ENCODE results near the gene LLPH. TPM values are rescaled to one million over a fixed set of nuclear protein-coding genes. Genes with fewer than 3 reads are reported as not detected.

The LLPH gene
- total RNA-seq, 1 experiment from 2014 or later: 32.3 TPM

- H3K4me3 Mint-ChIP-seq (ENCODE audit: unreplicated experiment): no peak overlapping the region
- H3K27me3 Mint-ChIP-seq (ENCODE audit: insufficient read depth, unreplicated experiment): no peaks in the 10 kb centered on the region
- ChIA-PET CTCF (no interaction called here), POLR2A (no interaction called here)
- peak; percentile 8 to 29 for TF ChIP-seq CTCF (IDR thresholded peaks at IDR 0.05; ENCODE audit: insufficient read depth in 1 of 2, low read depth in 1 of 2, low read length in 1 of 2, severe bottlenecking in 1 of 2, unreplicated experiment in 1 of 2)
- no peak overlapping the region for H3K27ac Mint-ChIP-seq (ENCODE audit: unreplicated experiment)
- H3K36me3 ChIP-seq (ENCODE audit: control insufficient read depth, insufficient read depth, low read length): no peaks in the 10 kb centered on the region
- peaks cover 27% of the 10 kb centered on the region for H3K9me3 Mint-ChIP-seq (ENCODE audit: unreplicated experiment)
- H3K4me1 ChIP-seq: no peaks in the 10 kb centered on the region; the same call in 1 of the 2 replicates
- no peaks in the 10 kb centered on the region for H3K27me3 ChIP-seq (replicated peaks; ENCODE audit: control insufficient read depth, insufficient read depth, low read length)
- H3K9me3 ChIP-seq: peaks cover 4% of the 10 kb centered on the region
- DNase-seq: peak in 1 of 2 experiments; percentile 50
- intact Hi-C loops (cut with micrococcal nuclease; ENCODE audit: unreplicated experiment): loop anchor here (10.0 kb wide), 2 partner anchors 498 to 628 kb away; no protein-coding TSS in a partner anchor
- BruUV-seq (replicated peaks): no TSS peak
- no peaks in the 10 kb centered on the region for H3K36me3 Mint-ChIP-seq (ENCODE audit: insufficient read depth, unreplicated experiment)
- peaks cover 6% of the 10 kb centered on the region for H3K4me1 Mint-ChIP-seq (ENCODE audit: low read depth, unreplicated experiment)
- no peak overlapping the region for H3K4me3 ChIP-seq (ENCODE audit: low read depth, low read length)
Observed at GRCh38 chr12:66103016-66103913, 27.3 kb downstream of the LLPH start.

GRCh38 chr12:66092559-66093269 lies 37.8 kb downstream of the LLPH start:
- no peak for TF ChIP-seq CTCF (IDR thresholded peaks at IDR 0.05; ENCODE audit: insufficient read depth in 1 of 2, low read depth in 1 of 2, low read length in 1 of 2, severe bottlenecking in 1 of 2, unreplicated experiment in 1 of 2)
- no peaks in the 10 kb centered on the region for H3K4me1 Mint-ChIP-seq (ENCODE audit: low read depth, unreplicated experiment)
- no peaks in the 10 kb centered on the region for H3K9me3 Mint-ChIP-seq (ENCODE audit: unreplicated experiment)
- no peak overlapping the region for H3K27ac Mint-ChIP-seq (ENCODE audit: unreplicated experiment)
- CTCF ChIA-PET: no interaction called here
- Histone ChIP-seq H3K4me1 (no peaks in the 10 kb centered on the region), H3K36me3 (ENCODE audit: control insufficient read depth, insufficient read depth, low read length) (no peaks in the 10 kb centered on the region), H3K9me3 (no peaks in the 10 kb centered on the region), H3K27me3 (replicated peaks; ENCODE audit: control insufficient read depth, insufficient read depth, low read length) (no peaks in the 10 kb centered on the region), H3K4me3 (ENCODE audit: low read depth, low read length) (no peak overlapping the region)
- no peaks in the 10 kb centered on the region for H3K36me3 Mint-ChIP-seq (ENCODE audit: insufficient read depth, unreplicated experiment)
- no TSS peak for BruUV-seq (replicated peaks)
- DNase-seq: no peak
- intact Hi-C loops (cut with micrococcal nuclease; ENCODE audit: unreplicated experiment): no loop called here
- no peaks in the 10 kb centered on the region for H3K27me3 Mint-ChIP-seq (ENCODE audit: insufficient read depth, unreplicated experiment)
- no peak overlapping the region for H3K4me3 Mint-ChIP-seq (ENCODE audit: unreplicated experiment)
- POLR2A ChIA-PET: no interaction called here

GRCh38 chr12:66090157-66090556 lies 40.4 kb downstream of the LLPH start:
- H3K9me3 Mint-ChIP-seq (ENCODE audit: unreplicated experiment): no peaks in the 10 kb centered on the region
- no peaks in the 10 kb centered on the region for H3K9me3 ChIP-seq
- no peak for DNase-seq
- no peak for TF ChIP-seq CTCF (IDR thresholded peaks at IDR 0.05; ENCODE audit: insufficient read depth in 1 of 2, low read depth in 1 of 2, low read length in 1 of 2, severe bottlenecking in 1 of 2, unreplicated experiment in 1 of 2)
- no peaks in the 10 kb centered on the region for H3K27me3 Mint-ChIP-seq (ENCODE audit: insufficient read depth, unreplicated experiment)
- no peaks in the 10 kb centered on the region for H3K36me3 Mint-ChIP-seq (ENCODE audit: insufficient read depth, unreplicated experiment)
- H3K36me3 ChIP-seq (ENCODE audit: control insufficient read depth, insufficient read depth, low read length): no peaks in the 10 kb centered on the region
- intact Hi-C loops (cut with micrococcal nuclease; ENCODE audit: unreplicated experiment): no loop called here
- H3K4me1 ChIP-seq: peaks cover 19% of the 10 kb centered on the region
- no peak overlapping the region for H3K27ac Mint-ChIP-seq (ENCODE audit: unreplicated experiment)
- no peak overlapping the region for H3K4me3 Mint-ChIP-seq (ENCODE audit: unreplicated experiment)
- H3K27me3 ChIP-seq (replicated peaks; ENCODE audit: control insufficient read depth, insufficient read depth, low read length): no peaks in the 10 kb centered on the region
- ChIA-PET CTCF (no interaction called here), POLR2A (no interaction called here)
- H3K4me1 Mint-ChIP-seq (ENCODE audit: low read depth, unreplicated experiment): peaks cover 13% of the 10 kb centered on the region
- no peak overlapping the region for H3K4me3 ChIP-seq (ENCODE audit: low read depth, low read length)
- no TSS peak for BruUV-seq (replicated peaks)
